Testis (tissue), 2 donors: ENCODE measurements around the gene COL4A2.

Source experiments
- CTCF ChIP-seq, 3 experiments: fragments of 450-650 bp in 2 of 3; fragments of 200-600 bp in 1 of 3; sonication (generic) in 1 of 3; IDR thresholded peaks; one replicate each; pipeline ENCODE4 v1.5.1; 2016 to 2019; ENCODE audit warnings: antibody characterized with exemption in 3 of 3, mild to moderate bottlenecking in 2 of 3, moderate library complexity in 1 of 3
- POLR2A ChIP-seq: fragments of 450-650 bp; IDR thresholded peaks from one replicate; pipeline ENCODE4 v1.6.1; 2017; ENCODE audit warnings: antibody characterized with exemption, mild to moderate bottlenecking, moderate library complexity

- TF ChIP-seq CTCF (IDR thresholded peaks at IDR 0.05) (no peak), POLR2A (no peak)
Observed at GRCh38 chr13:110484290-110485048, 177.4 kb downstream of the COL4A2 start.
